ENCODE results near the gene MEGF6.

Gene MEGF6

DNA sequence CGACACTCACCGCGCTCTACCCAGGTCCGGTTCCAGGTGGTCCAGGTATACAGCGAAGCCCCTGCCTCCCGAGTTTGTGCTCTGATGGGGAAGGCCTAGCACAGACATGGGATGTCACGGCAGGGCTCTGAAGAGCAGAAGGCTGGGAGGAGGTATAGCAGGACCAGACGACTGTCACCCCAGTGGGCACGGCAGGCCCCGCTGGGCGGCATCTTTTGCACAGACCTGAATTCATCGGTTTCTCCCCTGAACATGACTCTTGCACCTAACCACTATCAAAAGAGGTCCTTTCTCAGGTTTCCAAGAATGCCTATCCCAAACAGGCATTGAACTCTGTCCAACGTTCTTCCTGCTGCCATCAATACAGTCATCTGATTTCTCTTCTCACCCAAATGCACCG lies 126.3 kb downstream of the MEGF6 start:
- no peak for DNase-seq (ENCODE audit: low read depth in 2 of 2)

DNA sequence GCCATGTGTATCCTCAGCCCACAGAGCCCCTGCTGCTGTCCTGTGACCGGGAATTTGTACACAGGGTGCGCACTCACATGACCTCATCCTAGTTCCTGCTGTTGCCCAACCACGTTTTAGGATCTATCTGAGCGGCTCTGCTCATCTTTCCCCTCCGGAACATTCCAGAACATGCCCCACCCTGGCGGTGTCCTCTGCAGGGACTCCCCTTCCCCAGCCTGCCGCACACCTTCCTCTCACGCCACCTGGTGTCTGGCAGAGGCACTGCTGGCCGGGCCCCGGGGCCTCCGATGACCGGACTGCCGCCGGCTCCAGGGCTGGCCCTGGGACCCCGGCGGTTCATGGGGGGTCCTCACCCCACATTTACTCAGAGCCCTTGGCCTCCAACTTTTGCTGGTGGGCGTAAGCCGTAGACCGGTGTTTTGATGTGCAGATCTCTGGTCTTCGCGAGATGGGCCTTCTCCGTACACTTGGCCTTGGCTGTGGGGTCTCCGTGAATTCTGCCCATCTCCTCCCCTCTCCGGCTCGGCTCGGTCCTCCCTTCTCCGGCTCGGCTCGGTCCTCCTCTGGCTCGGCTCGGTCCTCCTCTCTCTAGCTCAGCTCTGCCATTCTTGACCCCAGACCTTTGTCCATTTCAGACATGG lies 127.4 kb downstream of the MEGF6 start:
- no peak for DNase-seq (ENCODE audit: low read depth in 2 of 2)

DNA sequence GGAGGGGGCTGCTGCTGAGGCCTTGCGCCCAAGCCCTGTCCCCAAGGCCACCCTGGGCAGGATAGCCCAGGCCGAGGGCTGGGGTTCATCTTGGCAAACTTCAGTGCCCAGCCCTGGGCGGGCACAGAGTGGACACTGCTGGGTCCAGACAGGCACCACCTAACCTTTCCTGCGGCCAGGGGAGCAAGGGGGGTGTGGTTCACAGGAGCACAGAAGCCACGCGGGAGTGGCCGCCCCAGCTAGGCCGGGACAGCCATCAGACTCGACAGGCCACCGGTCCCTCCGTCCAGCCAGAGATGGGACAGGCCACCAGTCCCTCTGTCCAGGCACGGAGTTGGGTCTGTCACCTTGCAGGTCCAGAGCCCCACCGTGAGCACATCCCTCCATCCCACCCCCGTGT lies 127.9 kb downstream of the MEGF6 start:
- DNase-seq (ENCODE audit: low read depth in 2 of 2) = no peak

DNA sequence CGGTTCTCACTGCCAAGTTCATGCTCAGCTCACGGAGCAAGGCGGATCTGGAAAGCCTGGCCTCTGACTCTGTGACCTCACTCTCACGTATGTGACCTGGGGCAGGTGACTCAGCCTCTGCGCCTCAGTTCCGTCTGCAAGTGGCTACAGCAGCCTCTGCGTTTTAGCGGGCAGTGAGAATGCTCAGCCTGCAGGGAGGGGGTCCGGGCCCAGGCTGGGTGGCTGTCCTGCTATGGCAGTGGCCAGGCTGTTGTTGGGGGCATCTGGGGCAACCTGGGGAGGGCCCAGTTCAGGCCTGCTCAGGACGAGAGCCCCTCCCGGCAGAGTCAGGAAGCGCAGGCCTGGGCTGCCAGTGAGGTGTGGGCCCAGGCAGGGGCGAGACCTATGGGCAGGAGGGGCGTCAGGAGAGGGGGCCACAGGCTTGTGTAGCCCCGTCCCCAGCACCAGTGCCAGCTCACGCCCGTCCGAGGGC lies 128.9 kb downstream of the MEGF6 start:
- DNase-seq (ENCODE audit: low read depth in 2 of 2) = no peak

DNA sequence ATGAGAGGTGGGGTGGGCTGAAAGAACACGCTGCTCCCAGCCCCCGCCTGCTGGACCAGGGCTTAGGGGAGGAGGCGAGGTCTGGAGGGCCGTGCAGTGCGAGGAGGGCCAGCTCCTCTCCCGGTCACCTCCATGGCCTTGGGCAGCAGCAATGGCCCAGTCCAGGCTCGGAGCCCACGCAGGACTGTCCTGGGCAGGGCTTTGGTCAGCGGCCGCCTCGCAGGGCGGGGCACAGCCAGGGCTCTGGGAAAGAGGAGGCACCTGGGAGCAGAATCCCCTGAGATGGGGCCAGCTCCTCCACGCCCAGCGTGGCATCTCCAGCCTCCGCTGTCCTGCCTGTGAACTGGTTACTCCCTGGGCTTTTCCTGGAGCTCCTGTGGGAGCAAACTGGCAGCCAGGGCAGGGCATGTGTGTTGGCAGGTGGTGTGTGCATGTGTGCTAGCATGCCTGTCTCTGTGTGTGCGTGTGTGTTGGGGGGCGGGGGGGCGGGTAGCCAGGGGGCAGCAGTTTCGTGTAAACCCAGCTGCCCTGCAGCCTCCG lies 129.4 kb downstream of the MEGF6 start:
- DNase-seq (ENCODE audit: low read depth in 2 of 2) = no peak

DNA sequence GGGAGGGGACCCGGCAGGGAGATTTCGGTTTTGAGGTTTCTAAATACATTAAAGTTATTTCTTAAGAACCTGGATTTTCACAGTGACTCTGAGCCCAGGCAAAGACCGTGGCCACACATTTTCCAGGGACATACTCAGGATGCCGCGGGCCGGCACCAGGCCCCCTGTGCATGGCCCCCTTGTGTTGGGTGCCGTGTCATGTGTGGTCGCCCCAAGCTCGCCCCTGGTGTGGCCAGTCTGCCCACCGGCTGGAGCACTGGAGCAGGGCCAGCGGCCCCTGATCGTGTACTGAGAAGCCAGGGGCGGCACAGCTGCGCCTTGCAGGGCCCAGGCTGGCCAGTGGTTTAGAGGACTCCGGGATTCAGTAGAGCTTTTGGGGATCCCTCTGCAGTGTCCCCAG lies 130.3 kb downstream of the MEGF6 start:
- DNase-seq (ENCODE audit: low read depth in 2 of 2) = no peak

DNA sequence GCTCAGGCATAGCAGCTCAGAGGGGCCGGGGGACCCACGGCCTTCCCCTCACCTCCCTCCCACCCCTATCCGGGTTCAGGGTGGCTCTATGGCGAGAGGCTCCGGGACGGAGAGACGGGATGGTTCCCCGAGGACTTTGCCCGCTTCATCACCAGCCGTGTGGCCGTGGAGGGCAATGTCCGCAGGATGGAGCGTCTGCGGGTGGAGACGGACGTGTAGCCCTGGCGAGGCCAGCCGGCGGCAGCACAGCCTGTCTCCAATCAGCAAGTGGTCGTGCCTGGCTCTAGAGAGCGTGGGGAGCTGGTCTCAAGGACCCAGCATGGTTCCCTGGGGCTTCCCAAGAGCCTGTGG lies 131.0 kb downstream of the MEGF6 start:
- DNase-seq (ENCODE audit: low read depth in 2 of 2) = no peak

DNA sequence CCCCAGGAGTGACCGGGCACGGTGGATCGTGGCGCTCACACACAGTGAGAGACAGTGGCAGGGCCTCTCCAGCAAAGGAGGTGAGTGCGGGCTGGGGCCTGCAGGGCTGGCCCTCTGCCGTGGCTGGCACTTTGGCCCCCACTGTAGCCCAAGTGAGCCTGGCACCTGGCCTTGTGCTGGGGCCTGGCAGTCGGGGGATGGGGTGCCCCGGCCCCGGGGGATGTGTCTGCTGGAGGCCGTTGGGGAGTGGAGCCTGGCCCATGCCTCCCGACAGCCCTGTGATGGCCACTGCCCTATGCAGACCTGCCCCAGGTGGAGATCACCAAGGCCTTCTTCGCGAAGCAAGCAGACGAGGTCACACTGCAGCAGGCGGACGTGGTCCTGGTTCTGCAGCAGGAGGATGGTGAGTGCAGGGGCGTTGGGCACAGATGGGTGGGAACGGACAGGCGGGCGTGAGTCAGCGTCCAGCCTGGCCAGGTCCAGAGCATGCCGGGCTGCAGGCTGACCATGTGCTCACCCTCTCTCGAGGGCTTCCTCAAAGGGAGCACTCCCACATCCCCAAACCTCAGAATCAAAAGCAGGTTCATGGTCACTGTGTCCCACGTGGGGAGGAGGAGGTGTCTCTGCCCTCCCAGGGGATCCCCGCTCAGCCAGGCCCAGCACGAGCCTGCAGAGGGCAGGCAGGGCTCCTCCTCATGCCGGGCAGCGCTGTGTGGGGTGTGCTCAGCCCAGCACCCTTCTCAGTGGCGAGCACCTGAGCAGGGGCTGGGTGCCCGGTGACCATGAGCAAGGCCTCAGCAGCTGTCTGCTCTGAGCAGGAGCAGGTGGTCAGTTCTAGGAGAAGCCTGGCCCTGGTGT lies 131.6 kb downstream of the MEGF6 start:
- DNase-seq (ENCODE audit: low read depth in 2 of 2) = no peak

DNA sequence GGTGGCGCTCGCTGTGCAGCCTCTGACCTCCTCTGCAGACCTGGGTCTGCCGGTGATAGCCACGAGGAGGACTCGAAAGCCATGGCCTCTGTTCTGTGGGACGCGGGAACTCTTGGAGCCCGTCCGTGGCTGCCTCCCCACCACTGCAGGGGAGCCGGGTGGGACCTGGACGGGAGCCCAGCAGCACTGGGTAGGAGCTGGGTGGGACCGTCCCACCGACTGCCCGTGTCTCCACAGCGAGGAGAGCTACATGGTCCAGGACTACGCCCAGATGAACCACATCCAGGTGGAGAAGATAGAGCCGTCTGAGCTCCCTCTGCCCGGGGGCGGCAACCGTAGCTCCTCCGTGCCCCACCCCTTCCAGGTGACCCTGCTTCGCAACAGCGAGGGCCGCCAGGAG lies 133.1 kb downstream of the MEGF6 start:
- DNase-seq (ENCODE audit: low read depth in 2 of 2) = no peak

DNA sequence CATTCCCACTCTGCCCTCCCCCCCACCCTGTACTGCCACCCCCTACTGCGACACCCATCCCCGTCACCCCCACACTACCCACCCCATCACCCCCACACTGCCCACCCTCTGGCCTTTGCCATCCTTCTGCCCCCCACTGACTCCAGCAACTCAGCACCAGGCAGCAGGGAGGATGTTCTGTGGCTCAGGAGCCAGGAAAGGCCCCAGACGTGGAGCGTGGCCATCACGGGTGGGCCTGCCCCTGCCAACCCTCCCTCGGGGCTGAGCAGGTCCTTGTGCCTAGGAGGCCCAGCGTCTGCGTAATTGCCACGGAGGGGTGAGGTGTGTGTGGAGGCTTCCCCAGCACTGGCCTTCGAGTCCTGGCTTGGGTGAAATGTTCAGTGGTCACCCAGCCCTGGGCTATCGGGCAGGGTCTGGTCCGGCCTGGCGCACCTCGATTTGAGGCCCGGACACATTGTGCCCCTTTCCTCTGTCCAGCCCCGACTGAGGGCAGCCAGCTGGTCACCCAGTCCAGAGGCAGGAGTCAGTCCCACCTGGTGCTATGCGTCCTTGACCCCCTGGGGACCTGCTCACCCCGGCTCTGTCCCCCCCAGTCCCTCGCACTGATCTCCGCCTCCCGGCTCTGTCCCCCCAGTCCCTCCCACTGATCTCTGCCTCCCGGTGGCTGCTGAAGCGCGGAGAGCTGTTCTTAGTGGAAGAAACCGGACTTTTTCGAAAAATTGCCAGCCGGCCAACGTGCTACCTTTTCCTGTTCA lies 133.9 kb downstream of the MEGF6 start:
- DNase-seq (ENCODE audit: low read depth in 2 of 2) = no peak

DNA sequence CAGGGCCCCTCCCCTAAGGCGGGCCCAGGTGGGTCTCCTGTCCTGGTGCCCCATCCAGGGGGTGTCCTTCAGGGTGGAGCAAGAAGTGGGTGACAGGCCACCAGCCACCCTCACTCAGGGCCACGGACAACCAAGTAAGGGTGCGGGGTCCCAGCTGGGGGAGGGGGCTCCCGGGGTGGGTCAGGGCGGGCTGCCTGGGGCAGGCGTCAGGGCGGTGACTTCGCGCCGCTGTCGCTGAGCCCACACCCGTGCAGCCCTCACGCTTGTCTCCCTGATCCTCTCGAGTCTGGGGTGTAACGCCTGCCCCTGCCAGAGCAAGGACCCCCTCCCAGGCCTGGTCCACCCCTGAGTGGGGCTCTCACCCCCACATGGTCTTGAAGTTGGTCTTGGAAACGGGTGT lies 134.6 kb downstream of the MEGF6 start:
- no peak for DNase-seq (ENCODE audit: low read depth in 2 of 2)

DNA sequence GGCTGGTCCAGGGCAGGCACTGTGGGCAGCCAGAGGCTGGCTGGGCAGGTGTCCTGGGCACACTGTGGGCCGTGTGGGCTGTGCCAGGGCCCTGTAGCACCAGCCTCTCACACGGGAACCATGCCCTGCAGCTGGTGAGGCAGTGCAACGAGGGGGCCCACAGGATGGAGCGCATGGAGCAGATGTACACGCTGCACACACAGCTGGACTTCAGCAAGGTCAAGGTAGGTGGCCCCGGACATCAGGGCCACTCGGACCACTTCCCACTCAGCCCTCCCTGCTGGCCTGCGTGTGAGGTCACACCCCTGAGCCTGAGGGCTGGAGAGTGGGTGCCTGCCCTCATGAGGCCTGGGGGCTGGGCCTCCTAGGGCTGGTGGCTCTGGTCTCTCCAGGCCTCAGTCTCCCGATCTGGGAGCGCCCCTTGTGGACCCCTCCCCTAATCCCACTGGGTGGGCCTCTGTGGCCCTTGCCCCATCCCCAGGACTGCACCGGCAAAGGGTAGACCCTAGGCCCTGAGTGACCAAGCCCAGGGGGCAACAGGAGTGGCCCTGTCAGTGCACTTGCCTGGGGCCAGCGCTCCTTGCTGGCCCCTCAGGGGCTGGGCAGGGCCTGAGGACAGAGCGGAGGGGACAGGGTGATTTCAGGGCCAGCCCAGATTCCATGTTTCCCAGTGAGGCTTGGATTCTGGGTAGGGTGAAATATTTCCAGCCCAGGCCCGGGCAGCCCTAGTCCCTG lies 135.3 kb downstream of the MEGF6 start:
- no peak for DNase-seq (ENCODE audit: low read depth in 2 of 2)

DNA sequence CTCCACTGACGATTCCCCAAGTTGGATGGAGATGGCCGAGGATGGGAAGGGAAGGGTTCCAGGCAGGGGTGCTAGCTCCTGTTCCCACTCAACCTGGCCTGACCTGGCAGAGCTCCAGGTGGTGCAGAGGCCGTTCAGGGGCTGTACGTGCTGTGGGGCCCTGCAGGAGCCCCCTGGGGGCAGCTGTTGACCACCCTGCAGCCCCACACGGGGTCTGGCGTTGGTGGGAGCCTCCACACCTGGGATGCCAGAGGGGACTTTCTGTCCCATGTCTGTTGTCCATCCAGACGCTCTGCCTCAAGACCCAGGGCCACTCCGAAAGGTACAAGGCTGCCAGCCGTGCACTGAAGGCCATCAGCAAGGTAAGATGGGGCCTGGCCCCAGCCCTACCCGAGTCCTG lies 136.9 kb downstream of the MEGF6 start:
- no peak for DNase-seq (ENCODE audit: low read depth in 2 of 2)

DNA sequence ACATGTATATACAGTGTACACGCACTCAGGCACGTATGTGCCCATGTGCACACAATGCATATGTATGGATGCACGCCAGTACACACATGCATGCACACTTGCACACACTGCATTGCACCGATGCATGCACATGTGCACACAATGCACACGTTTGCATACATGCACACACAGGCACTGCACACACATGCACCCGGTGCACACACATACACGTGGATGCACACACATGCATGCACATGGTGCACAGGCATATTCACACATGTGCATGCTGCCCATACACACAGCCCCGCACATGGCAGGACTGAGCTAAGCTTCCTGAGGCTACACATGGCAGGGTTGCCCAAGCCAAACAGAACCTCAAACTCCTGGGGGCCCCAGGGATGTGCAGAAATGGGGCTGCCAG lies 137.3 kb downstream of the MEGF6 start:
- DNase-seq (ENCODE audit: low read depth in 2 of 2) = no peak

DNA sequence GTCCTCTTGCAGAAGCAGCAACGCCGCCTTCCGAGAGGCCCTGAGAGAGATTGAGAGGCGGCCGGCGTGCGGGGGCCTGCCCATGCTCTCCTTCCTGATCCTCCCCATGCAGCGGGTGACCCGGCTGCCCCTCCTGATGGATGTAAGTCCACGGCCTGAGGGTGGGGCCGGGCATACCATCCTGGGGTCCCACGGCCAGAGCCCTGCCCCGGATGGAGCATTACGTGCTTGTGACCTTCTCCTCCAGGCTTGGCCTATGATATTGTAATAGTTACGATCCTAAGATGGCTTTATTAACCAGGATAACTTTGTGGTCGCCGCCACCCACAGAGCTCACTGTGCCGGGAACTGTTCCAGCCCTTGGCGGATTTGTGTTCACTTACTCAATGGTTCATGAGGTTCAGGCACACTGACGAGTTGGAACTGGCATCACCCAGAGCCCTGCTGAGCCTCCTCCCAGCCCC lies 137.9 kb downstream of the MEGF6 start:
- DNase-seq (ENCODE audit: low read depth in 2 of 2) = no peak

DNA sequence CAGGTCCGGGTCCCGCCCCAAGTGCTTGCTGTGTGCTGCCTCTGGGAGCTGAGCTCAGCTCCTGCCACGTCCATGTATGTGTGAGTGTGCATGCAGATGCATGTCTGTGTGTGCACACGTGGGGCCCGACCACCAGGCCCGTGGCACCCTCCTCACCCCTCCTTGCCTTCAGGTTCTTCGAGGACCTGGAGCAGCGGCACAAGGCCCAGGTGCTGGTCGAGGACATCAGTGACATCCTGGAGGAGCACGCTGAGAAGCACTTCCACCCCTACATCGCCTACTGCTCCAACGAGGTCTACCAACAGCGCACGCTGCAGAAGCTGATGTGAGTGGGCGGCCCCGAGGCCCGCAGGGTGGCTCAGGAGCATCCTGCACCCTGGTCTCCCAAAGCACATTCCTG lies 138.4 kb downstream of the MEGF6 start:
- no peak for DNase-seq (ENCODE audit: low read depth in 2 of 2)

DNA sequence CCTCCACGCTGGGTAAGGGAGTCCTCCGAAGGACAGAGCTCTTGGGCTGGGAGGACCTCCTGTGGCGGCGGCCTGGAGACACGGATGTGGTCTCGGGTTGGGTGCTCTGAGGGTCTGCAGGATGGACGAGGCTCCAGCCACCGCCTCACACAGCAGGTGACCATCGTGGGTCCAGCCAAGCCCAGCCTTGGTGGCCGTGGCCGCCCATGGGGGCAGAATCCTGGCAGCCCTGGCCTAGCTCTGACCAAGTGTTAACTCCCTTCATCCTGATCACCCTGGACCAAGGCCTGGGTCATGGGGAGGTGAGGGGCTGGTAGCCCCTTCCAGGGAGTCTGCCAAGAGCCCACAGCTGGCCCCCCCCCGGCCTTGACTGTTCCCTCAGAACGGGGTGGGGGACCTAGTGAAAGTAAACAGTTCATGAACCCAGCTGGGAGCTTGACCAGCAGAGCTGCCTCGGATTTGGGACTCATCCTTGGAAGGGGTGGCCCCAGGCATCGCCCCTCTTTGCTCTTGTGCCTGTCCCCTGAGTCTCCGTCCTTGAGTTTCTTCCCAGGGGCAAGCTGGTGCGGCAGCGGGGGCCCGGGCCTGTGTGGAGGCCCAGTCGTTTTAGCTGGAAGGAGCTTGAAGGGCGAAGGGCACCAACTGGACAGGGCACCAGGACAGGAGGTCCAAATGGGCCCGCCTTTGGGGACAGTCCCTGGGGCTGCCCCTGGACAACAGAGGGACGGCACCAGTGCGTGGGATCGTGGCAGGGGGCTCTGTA lies 139.0 kb downstream of the MEGF6 start:
- no peak for DNase-seq (ENCODE audit: low read depth in 2 of 2)

DNA sequence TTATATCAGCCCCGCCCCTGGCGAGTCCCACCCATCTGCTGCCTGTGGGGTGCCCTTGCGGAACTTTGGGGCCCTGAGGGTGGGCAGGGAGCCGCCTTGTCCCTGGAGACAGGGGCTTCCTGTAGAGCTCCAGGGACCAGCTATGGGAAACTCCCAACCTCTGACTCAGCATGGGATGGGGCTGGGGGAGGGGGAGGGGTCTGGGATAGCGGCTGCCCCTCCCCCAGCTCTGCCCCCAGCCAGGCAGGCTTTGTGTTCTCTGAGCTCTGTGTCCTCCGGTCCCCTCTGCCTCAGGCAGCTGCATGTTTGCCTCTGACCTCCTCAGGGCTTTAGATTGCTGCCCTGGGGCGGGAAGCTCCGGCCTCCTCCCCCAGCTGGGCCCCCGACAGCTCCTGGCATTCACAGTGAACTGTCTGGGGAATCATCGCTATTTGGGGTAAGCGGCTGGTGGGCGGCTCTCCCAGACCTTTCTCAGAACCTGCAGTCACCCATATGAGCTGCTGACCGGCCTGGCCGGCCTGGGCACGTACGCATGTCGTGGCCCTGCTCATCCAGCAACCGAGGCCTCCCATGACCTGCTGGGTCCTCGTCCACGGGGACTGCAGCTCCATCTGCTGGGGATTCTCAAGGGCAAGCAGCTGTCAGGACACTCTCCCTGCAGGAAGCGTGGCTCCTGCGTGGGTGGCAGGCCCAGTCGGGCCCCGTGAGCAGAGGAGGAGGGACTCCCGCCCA lies 139.8 kb downstream of the MEGF6 start:
- DNase-seq (ENCODE audit: low read depth in 2 of 2) = no peak

DNA sequence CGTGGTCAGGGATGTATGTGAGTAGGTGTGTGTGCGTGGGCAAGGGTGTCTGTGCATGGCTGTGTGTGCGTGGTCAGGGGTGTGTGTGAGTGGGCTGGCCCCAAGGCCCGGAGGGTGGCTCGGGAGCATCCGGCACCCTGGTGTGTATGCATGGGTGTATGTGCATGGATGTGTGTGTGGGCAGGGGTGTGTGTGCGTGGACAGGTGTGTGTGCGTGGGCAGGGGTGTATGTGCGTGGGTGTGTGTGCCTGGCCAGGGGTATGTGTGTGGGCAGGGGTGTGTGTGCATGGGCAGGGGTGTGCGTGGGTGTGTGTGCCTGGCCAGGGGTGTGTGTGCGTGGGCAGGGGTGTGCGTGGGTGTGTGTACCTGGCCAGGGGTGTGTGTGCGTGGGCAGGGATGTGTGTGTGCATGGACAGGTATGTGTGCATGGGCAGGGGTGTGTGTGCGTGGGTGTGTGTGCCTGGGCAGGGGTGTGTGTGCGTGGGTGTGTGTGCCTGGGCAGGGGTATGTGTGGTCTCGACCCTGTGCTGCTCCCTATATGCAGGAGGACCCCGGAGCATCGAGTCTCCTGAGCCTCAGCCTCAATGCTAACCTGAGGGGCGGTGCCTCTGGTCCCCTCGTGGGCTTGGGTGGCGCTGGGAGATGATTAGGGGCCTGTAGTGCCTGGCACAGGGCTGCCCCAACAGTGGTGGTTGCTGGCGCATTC lies 140.5 kb downstream of the MEGF6 start:
- no peak for DNase-seq (ENCODE audit: low read depth in 2 of 2)
